DMS79 (cell line): Measurements from ENCODE around the gene TCP1.
"Not testable (repeated sequence)": the region's sequence is repeated elsewhere in the genome, so short reads cannot be mapped to it uniquely, and the experiment has no call there.

ENCODE experiments used
- DNase-seq: peaks from one replicate; lab custom pipeline; 2025; lab: John Stamatoyannopoulos, UW

Gene TCP1

DNA sequence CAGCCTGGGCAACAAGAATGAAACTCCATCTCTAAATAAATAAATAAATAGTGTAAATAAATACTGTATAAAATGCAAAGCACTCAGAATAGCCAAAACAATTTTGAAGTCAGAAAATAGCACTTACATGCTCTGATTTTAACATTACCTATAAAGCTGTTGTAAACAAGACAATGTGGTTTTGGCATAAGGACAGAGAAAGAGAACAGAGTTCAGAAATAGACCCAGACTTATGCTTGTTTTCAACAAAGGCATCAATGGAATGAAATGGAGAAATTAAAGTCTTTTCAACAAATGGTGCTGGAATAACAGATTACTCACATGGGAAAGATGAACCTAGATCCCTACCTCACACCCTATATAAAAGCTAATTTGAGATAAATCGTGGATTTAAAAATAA is 17.2 kb downstream of the TCP1 start:
- no peak for DNase-seq

DNA sequence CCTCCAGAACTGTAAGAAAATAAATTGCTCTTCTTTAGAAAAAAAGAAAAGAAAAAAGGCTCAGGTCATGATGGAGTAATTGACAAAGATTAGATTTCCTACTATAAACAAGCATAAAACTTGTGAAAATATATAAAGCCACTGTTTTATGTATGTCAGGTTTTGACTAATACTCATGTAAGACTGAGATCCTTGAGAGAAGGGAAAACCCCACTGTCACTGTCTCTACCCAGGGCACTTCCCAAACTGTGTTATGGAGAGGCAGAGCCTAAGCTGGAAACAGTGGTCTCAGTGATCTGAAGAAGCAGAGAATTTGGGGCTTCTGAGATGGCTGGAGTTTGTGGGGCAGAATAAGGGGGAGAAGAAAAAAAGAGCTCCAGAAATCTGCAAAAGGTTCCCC is 19.9 kb downstream of the TCP1 start:
- DNase-seq = no peak

DNA sequence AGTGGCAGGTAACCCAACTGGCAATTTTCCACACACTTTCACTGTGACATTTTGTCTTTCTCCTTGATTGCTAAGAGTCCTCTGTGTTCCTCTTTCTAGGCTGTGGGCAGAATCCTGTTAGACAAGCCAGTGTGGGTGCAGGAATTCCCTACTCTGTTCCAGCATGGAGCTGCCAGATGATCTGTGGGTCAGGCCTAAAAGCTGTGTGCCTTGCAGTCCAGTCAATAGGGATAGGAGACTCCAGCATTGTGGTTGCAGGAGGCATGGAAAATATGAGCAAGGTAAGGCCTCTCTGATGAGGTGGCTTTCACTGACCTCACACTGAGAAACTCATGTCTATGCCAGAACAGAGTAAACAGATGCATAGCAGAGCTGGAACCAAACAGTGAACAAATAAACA is 22.5 kb downstream of the TCP1 start:
- no peak for DNase-seq

DNA sequence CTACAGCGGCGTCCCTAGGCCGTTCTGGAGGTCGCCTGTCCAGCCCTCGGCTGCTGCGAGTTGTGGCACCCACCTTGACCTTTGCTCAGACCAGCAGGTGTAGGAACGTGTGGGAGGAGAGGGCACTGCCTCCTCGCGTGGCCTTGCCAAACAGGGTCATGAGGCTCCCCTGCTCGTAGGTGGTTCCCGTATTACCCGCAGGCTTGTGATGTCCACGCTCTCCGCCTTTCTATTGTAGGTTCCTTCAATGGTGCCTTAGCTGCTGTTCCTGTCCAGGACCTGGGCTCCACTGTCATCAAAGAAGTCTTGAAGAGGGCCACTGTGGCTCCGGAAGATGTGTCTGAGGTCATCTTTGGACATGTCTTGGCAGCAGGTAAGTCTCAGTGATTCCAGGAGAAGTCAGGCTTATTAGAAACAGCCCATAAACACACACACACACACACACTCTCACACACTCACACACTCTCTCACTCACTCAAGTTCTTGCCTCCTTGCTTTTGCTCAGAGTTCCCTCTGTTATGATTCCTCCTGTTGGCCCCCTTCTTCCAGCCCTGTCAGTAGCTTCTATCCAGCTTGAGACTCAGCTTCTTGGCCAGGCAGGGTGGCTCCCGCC is 26.6 kb downstream of the TCP1 start:
- DNase-seq = no peak

DNA sequence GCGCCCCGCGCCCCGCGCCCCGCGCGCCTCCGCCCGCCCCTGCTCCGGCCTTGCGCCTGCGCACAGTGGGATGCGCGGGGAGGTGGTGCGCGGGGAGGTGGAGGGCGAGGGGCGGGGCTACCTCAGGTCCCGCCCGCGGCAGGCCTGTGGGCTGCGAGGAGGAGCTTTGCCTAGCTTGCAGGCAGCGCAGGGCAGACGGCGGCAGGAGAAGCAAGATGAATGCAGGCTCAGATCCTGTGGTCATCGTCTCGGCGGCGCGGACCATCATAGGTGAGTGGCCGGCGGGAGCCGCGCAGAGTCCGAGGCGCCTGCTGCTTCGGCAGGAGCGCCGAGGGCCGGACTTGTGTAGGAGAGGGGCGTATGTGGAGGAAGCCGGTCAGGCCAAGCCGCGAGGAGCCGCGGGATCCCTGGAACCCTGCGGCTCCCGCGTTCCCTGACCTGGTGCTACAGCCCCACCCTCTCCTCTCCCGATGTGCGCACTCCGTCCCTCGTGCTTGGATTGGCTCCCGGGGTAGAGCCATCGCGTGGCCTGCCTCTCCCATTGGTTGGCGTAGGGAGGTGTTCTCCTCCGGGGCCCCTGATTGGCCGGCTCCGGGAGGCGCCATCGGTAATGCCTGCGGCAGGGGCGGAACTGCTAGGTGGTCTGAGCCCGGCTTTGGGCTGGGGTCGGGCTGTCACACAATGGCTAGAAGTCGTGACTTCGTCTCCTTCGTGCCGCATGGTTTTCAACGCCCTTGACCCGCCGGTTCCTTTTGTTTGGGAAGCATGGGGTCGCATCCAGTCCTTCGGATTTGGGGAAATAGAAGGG is 27.3 kb downstream of the TCP1 start, which contains the start of gene ACAT2:
Gene ACAT2 (plus strand): TSS at position 173 of the 808 bp plus-strand sequence. CDS start 43 bp downstream, at position 216.
- peak; percentile 94 for DNase-seq

DNA sequence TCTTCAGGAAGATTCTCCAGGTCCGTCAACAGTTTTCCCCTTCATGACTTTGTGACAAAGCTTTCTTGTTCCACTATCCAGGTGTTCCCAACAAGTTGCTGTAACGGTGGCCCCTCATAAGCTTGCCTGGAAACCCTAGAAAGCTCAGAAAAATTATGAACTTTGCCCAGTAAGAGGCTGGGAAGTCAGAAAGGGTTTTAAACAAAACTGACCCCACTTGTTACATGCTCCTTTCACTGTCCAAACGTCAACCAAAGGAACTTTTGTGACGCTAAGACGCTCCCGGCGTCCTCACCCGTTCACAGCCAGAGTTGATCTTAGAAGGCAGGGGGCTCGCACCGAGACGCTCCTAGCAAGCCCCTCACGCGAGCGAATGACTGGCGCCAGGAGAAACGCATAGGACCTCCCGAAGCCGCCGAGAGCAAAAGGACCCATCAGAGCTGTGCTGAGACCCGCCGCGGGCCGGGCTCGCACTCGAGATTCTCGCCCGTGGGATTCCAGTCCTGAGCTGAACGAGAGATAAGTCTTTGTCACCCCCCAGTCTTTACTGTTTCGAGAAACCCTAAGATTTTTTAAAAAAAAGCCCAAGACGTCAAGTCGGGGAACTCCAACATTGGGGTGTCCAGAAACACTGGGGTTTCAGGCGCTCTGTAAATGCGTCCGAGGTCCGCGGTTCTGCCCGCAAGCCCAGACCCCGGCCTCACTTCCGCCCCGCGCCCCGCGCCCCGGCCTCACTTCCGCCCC is 28.1 kb downstream of the TCP1 start:
- no peak for DNase-seq

DNA sequence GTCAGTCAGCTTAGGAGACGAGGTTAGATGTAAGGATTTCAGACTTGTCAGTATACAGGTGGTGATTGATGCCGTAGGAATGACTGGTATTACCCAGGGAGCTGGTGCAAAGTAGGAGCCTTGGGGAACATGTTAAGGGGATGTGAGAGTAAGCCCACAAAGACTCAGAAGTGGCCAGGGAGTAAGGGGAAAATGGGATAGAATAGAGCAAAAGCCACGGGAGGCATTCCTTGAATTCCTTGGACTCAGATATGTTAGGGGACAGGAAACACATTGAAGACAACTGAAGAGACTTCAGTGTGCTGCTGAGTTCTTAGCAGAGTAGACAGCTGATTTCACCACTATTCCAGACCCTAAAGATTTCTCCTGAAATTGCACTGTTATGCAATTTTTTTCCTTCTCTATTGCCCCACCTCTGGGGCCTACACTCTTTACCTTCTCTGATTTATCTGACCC is 28.8 kb downstream of the TCP1 start:
- no peak for DNase-seq

DNA sequence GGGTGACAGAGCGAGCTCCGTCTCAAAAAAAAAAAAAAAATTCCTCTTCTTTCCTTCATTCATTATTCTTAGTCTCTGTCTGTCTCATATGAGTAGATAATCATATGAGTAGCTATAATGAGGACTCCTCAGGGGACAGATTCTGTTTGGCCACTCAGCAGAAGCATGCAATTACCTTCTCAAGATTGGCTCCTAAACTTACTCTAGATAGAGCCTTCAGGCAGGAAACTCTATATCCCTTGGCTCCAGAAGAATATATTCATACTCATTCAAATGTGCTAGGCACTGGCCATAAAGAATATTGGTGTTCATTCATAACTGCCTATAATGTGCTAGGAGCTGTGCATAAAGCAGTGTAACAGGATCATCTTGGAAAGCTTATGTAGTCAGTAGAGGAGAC is 29.8 kb downstream of the TCP1 start:
- DNase-seq = no peak

DNA sequence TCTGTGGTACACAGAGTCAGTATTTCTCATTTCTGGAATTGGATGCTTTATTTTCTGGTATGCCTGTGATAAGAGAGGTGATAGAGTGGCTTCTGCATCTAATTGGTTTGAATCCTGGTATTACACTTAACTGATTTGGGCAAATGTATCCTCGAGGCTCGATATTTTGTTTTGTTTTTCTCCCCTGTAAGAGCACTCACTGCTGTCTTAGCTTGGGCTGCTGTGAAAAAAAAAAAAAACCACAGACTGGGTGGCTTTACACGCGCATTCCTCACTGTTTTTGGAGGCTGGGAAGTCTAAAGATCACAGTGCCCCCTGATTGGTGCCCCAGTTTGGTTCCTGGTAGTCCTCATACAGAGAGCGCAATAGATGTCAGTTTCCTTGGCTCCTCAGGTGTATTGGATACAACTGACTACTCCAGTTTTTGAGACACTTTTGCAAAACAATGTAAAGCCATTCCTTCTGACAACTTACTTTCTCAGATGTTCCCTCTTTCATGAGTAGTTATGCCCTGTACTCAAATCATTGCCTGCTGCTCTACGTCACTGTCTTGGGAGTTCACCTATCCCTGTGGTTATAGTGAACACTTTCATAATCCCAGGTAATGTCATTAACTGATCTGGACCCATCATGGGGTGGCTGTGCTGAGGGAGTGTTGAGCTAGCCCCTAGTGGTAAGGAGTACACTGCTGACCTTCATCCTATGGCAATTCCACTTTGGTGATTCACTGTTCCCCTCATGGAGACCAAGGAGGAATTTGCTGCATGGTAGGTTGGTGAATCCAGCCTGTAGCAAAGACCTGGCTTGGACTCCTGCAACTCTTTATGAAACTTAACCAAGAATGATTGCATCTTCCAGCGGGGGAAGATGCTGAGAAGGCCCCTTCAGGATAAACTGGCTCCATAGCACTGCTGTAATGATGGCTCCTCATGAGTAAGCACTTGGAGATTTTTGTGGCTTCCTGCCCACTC is 31.1 kb downstream of the TCP1 start:
- DNase-seq = no peak

DNA sequence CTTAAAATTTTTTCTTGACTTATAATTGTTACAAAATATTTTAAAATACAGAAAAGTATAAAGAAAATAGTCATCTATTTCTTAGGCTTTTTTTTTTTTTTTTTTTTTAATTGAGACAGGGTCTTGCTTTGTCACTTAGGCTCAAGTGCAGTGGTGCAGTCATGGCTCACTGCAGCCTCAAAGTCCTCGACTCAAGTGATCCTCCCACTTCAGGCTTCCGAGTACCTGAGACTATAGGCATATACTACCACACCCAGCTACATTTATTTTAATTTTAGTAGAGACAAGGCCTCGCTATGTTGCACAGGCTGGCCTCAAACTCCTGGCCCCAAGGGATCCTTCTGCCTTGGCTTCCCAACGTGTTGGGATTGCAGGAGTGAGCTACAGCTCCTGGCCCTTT is 32.9 kb downstream of the TCP1 start:
- DNase-seq = peak; percentile 82

DNA sequence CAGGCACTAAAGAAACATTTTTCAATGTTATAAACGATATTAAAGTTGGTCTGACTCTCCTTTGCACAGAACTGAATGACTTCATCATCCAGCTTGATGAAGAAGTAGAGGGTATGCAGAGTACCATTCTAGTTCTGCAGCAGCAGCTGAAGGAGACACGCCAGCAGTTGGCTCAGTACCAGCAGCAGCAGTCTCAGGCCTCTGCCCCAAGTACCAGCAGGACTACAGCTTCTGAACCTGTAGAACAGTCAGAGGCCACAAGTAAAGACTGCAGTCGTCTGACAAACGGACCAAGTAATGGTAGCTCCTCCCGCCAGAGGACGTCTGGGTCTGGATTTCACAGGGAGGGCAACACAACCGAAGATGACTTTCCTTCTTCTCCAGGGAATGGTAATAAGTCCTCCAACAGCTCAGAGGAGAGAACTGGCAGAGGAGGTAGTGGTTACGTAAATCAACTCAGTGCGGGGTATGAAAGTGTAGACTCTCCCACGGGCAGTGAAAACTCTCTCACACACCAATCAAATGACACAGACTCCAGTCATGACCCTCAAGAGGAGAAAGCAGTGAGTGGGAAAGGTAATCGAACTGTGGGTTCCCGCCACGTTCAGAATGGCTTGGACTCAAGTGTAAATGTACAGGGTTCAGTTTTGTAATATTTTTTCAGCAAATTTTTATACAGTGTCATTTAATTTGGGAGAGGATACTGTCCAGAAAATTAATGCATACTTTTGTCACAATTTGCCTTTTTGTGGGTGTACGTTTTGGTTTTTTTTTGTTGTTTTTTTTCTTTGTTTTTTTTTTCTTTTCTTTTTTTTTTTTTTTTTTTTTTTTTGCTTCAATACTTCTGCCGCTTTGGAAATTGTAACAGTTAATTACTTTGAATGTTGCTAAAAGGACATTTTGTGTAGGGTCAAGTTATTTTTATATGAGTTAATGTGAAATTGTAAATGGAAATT is 34.2 kb downstream of the TCP1 start:
- DNase-seq = peak; percentile 28

DNA sequence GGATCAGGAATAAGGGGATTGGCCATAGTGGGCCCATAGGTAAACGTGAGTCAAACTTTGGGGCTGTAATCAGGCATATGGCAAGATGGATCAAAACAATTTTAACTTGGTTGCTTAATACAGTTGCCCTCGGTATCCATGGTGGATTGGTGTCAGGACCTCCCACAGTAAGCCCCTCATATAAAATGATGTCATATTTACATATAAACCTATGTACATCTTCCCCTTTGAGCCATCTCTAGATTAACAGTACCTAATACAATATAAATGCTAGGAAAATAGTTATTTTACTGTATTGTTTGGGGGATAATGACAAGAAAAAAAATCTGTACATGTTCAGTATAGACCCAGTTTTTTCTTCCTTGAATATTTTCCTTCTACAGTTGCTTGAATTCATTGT is 35.0 kb downstream of the TCP1 start:
- no peak for DNase-seq

DNA sequence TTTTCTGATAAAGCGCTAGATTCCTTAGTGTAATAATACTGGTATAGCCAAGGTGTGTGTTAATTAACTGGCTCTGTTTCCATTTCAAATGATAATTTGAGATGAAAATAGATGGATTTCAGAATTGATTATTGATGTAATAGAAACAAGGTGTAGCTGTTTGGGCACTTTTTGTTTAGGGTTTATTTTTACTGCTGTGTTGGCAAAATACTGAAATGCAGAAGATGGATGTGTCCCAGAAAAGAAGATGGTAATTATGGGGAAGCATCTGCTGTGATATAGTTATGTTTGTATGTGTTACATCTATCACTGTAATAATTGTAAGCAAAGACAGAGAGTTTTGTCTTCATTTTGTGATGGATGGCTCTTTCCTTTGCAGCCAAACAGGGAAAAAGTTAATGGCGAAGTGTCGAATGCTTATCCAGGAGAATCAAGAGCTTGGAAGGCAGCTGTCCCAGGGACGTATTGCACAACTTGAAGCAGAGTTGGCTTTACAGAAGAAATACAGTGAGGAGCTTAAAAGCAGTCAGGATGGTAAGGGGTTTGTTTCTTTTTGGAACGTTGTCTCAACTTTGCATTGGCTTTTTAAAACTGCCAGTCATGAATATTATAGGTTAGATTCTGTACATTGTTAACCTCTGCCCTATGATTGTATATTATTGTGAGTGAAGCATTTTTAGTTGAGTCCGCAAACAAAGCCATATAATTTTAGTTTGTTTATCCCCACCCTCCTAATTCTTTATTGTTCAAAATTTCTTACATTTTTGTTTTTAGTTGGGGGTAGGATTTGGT is 36.1 kb downstream of the TCP1 start:
- no peak for DNase-seq

DNA sequence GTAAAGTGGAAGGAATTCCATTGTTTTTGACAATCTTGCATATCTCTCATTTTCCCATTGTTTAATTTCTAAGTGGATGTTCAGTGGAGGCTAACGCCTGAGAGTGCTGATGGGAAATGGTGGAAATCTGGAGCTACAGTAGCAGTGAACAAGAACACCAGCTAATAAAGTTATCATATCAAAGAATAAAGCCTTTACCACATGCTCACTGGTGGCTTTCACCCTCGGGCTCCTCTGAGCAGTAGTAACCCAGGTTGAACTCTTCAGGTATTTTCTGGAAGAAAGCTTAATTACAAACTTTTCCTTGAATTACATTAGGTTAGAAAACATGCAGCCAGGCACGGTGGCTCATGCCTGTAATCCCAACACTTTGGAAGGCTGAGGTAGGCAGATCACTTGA is 38.0 kb downstream of the TCP1 start:
- DNase-seq = no peak

DNA sequence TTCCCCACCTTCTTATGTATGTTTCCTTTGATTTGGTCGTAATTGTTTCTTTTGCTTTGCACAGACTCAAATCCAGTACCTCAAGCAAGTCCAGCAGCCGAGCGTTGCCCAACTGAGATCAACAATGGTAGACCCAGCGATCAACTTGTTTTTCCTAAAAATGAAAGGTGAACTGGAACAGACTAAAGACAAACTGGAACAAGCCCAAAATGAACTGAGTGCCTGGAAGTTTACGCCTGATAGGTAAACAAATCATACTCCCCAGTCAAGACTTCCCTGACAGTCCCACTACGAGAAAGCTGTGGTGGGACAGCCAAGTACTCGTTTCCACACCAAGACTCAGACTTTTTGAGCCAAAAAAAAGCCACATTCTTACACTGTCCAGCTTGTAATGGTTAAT is 41.3 kb downstream of the TCP1 start:
- not testable (repeated sequence) for DNase-seq

DNA sequence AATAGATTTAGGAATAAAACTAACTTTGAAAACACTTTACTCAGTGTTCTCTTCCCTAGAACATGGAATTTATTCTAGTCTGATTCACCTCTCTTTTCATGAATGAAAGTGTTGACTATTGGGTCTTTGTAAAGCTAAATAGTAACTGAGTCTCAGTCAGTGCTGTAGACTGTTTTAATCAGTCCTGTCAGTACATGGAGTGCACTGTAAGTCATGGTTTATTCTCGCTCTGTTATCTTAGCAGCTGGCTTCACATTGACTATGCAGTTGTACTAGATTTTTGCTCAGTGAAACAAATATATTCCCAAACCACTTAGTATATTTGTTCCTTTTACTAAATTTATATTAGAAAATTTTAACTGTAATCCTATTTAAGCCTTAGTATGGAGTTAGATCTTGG is 42.6 kb downstream of the TCP1 start:
- no peak for DNase-seq

DNA sequence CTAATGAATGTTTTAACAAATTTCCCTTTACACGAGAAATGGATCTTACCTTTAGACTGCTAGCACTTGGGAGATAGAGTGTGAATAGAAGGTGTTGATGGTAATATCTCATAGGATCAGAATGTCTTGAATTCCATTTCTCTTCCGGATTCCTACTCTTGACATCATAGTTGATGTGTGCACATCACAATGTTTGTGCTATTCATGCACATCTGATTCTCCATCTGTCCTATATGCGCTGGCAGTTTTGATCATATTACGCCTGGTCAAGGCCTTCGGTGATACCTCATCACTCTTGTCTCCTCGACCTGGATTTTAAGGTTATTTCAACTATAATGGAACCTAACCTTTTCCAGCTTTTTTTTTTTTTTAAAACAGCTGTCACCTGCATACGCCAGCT is 44.3 kb downstream of the TCP1 start:
- DNase-seq = no peak

DNA sequence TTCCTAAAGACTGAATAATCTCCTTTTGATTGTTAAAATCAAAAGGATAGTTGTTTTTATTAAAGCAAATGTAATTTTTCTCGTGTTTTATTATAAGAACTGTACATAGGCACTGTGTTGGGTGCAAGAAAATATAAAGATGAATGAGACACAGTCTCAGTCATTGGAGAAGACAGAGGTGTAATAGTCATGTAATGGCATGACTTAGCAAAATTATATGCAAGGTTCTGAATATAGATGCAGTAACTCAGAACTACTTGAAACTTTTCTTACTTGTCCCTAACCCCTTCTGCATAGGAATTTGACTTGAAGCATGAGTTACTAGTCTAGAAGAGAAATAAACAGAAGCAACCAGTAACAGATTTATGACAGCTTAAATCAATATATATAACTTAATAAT is 47.2 kb downstream of the TCP1 start:
- DNase-seq = no peak

DNA sequence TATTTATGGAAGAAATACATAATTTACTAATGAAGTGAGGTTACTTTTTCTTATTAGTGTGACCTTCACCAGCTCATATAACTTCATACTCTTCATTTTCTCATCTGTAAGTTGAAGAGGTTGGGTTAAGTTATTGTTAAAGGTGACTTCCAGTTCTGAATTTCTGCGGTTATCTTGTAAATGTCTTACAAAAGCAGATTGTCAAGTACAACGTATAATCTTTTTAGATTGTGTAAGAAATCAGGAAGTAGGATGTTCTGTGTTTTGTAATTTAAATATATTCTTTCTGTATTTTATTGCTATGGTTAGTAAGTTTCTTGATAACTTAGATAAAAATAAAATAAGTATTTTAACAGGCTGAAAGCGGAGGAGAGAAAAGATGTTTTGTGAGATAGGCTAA is 50.1 kb downstream of the TCP1 start:
- no peak for DNase-seq

DNA sequence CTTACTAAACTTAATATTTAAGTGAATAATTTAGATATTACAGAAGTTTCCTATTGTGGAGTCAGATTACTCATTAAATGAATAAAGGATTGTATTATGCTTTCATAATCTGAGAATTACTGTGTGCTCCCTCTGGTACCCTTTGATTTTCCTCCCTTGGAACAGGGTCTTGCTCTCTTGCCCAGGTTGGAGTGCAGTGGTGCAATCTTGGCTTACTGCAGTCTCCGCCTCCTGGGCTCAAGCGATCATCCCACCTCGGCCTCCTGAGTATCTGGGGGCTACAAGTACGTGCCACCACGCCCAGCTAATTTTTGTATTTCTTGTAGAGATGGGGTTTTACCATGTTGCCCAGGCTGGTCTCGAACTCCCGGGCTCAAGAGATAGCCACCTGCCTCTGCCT is 52.5 kb downstream of the TCP1 start:
- no peak for DNase-seq
